Tibial nerve (tissue), 4 donors: ENCODE measurements around the gene LPCAT3.

Experiments used
- EP300 ChIP-seq, 2 donors: sonication (generic); formaldehyde crosslinking; IDR thresholded peaks; one replicate each; pipeline ENCODE4 v1.6.1; 2017; ENCODE audit warnings: antibody characterized with exemption in 2 of 2, mild to moderate bottlenecking in 1 of 2
- POLR2A ChIP-seq, 2 donors: fragments of 450-650 bp; IDR thresholded peaks; one replicate each; pipeline ENCODE4 v1.6.1; 2017; ENCODE audit warnings: antibody characterized with exemption in 2 of 2, mild to moderate bottlenecking in 2 of 2, moderate library complexity in 2 of 2
- TF ChIP-seq, protein P1 (sequence below), 5 experiments: fragments of 200-600 bp in 3 of 5; fragments of 450-650 bp in 2 of 5; sonication (generic) in 3 of 5; IDR thresholded peaks; one replicate each; pipeline ENCODE4 v1.5.1; 2016 to 2019; ENCODE audit warnings: antibody characterized with exemption in 5 of 5, mild to moderate bottlenecking in 3 of 5, moderate library complexity in 2 of 5

DNA sequence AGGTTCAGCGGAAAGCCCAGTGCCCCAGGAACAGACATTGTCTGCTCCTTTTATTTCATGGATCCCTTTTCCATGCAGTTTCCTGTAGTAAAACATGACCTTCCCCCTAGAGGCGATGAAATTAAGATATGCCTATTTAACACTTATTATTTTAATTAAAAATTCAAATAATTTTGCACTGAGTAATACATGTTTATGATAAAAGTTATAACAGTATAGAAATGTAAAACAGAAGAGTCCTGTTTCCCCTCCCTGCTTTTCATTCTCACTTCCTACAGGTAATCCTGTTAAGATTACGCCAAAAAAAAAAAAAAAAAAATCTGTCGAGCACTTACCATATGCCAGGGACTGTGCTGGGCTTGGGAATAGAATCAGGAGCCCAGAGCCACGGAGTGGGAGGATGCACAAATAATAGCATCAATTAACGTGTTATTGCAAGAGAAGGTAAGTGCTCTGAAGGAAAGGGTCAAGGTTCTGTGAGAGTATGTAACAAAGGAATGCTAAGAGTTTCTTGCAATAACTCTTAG, 830 bp upstream of the LPCAT3 start:
- no peak for TF ChIP-seq POLR2A (IDR thresholded peaks at IDR 0.05)
- TF ChIP-seq, protein P1, sequence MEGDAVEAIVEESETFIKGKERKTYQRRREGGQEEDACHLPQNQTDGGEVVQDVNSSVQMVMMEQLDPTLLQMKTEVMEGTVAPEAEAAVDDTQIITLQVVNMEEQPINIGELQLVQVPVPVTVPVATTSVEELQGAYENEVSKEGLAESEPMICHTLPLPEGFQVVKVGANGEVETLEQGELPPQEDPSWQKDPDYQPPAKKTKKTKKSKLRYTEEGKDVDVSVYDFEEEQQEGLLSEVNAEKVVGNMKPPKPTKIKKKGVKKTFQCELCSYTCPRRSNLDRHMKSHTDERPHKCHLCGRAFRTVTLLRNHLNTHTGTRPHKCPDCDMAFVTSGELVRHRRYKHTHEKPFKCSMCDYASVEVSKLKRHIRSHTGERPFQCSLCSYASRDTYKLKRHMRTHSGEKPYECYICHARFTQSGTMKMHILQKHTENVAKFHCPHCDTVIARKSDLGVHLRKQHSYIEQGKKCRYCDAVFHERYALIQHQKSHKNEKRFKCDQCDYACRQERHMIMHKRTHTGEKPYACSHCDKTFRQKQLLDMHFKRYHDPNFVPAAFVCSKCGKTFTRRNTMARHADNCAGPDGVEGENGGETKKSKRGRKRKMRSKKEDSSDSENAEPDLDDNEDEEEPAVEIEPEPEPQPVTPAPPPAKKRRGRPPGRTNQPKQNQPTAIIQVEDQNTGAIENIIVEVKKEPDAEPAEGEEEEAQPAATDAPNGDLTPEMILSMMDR (IDR thresholded peaks at IDR 0.05), result no peak
- no peak for TF ChIP-seq EP300 (IDR thresholded peaks at IDR 0.05)
